Left hindlimb (tissue), 1 donor: ENCODE data around the gene PCDHA6.
"Not testable (repeated sequence)": the region's sequence is repeated elsewhere in the genome, so short reads cannot be mapped to it uniquely, and the experiment has no call there.

Experiments used
- DNase-seq: peaks from one replicate; pipeline ENCODE4 v3.0.0-alpha.2; 2018

The PCDHA6 gene

GRCh38 chr5:140868721-140869554 lies 41.2 kb downstream of the PCDHA6 start, which contains the start of gene PCDHA11:
Gene PCDHA11 (plus strand): TSS chr5:140868957. CDS start chr5:140869104, 147 bp downstream.
- no peak for DNase-seq

GRCh38 chr5:140869555-140869886 lies 41.8 kb downstream of the PCDHA6 start:
- no peak for DNase-seq

GRCh38 chr5:140870221-140871201 lies 42.8 kb downstream of the PCDHA6 start:
- no peak for DNase-seq

GRCh38 chr5:140875085-140876065 lies 47.6 kb downstream of the PCDHA6 start, which contains the start of gene PCDHA12:
Gene PCDHA12 (plus strand): TSS chr5:140875308. CDS start chr5:140875473, 165 bp downstream.
- no peak for DNase-seq

GRCh38 chr5:140876541-140877261 lies 48.9 kb downstream of the PCDHA6 start:
- not testable (repeated sequence) for DNase-seq

GRCh38 chr5:140877262-140877581 lies 49.5 kb downstream of the PCDHA6 start:
- DNase-seq = no peak
